GOT3 (cell line): Measurements from ENCODE around the gene MLPH.

Source experiments
- DNase-seq: peaks from one replicate; lab custom pipeline; 2025; ENCODE audit warnings: mixed read lengths; lab: John Stamatoyannopoulos, UW

The MLPH gene

GRCh38 chr2:237568121-237568660 is 81.1 kb downstream of the MLPH start:
- no peak for DNase-seq

- DNase-seq, result no peak
These were observed 82.0 kb downstream of the MLPH start for GRCh38 chr2:237569041-237569440.

- no peak for DNase-seq
These were observed 82.8 kb downstream of the MLPH start for GRCh38 chr2:237569896-237570295.

- no peak for DNase-seq
These were observed 83.8 kb downstream of the MLPH start for GRCh38 chr2:237570776-237571335.

GRCh38 chr2:237571551-237571950 is 84.5 kb downstream of the MLPH start:
- no peak for DNase-seq

GRCh38 chr2:237572021-237572741 is 85.1 kb downstream of the MLPH start:
- peak; percentile 52 for DNase-seq

GRCh38 chr2:237572742-237573101 is 85.7 kb downstream of the MLPH start:
- DNase-seq, result no peak

GRCh38 chr2:237573721-237574415 is 86.8 kb downstream of the MLPH start:
- no peak for DNase-seq

GRCh38 chr2:237574467-237574866 is 87.4 kb downstream of the MLPH start:
- DNase-seq, result no peak

- no peak for DNase-seq
These were observed 88.1 kb downstream of the MLPH start for GRCh38 chr2:237574894-237575868.

- DNase-seq, result no peak
These were observed 89.1 kb downstream of the MLPH start for GRCh38 chr2:237575869-237576862.

GRCh38 chr2:237576974-237577373 is 89.9 kb downstream of the MLPH start:
- no peak for DNase-seq

GRCh38 chr2:237577458-237577857 is 90.4 kb downstream of the MLPH start:
- DNase-seq, result no peak

- no peak for DNase-seq
These were observed 91.2 kb downstream of the MLPH start for GRCh38 chr2:237577956-237578870.

GRCh38 chr2:237581326-237581725 is 94.3 kb downstream of the MLPH start:
- DNase-seq, result no peak

- DNase-seq, result no peak
These were observed 95.0 kb downstream of the MLPH start for GRCh38 chr2:237581751-237582746.

- DNase-seq, result no peak
These were observed 96.6 kb downstream of the MLPH start for GRCh38 chr2:237583385-237584295.
